Embryonic facial prominence (tissue), 1 donor: Measurements from ENCODE around the gene FAT1.

Source experiments
- DNase-seq: peaks from one replicate; pipeline ENCODE4 v3.0.0-alpha.2; 2016; ENCODE audit errors: extremely low spot score

Gene FAT1

GRCh38 chr4:186651624-186652023, 72.0 kb downstream of the FAT1 start:
- no peak for DNase-seq

- DNase-seq = no peak
Measured at GRCh38 chr4:186651181-186651603, 72.5 kb downstream of the FAT1 start.

- DNase-seq = no peak
Measured at GRCh38 chr4:186650401-186651180, 73.1 kb downstream of the FAT1 start.

GRCh38 chr4:186647821-186648220, 75.8 kb downstream of the FAT1 start:
- DNase-seq = no peak

GRCh38 chr4:186644737-186645261, 78.9 kb downstream of the FAT1 start:
- DNase-seq = no peak

- DNase-seq = no peak
Measured at GRCh38 chr4:186644311-186644638, 79.4 kb downstream of the FAT1 start.

- DNase-seq = no peak
Measured at GRCh38 chr4:186643501-186644310, 80.0 kb downstream of the FAT1 start.

- no peak for DNase-seq
Measured at GRCh38 chr4:186642998-186643397, 80.7 kb downstream of the FAT1 start.

GRCh38 chr4:186642530-186642929, 81.1 kb downstream of the FAT1 start:
- DNase-seq = no peak

GRCh38 chr4:186634591-186635128, 89.0 kb downstream of the FAT1 start:
- no peak for DNase-seq

GRCh38 chr4:186633844-186634243, 89.8 kb downstream of the FAT1 start:
- no peak for DNase-seq

GRCh38 chr4:186630128-186630527, 93.5 kb downstream of the FAT1 start:
- DNase-seq = no peak

GRCh38 chr4:186628058-186628711, 95.5 kb downstream of the FAT1 start:
- DNase-seq = no peak

GRCh38 chr4:186627226-186627865, 96.3 kb downstream of the FAT1 start:
- no peak for DNase-seq

- DNase-seq = no peak
Measured at GRCh38 chr4:186624951-186625350, 98.7 kb downstream of the FAT1 start.

GRCh38 chr4:186623546-186623945, 100.1 kb downstream of the FAT1 start:
- DNase-seq = no peak

- DNase-seq = no peak
Measured at GRCh38 chr4:186622788-186623464, 100.7 kb downstream of the FAT1 start.

GRCh38 chr4:186621959-186622553, 101.6 kb downstream of the FAT1 start:
- no peak for DNase-seq

GRCh38 chr4:186619088-186619487, 104.6 kb downstream of the FAT1 start:
- no peak for DNase-seq

- no peak for DNase-seq
Measured at GRCh38 chr4:186617921-186618320, 105.7 kb downstream of the FAT1 start.

GRCh38 chr4:186607490-186607889, 116.2 kb downstream of the FAT1 start:
- DNase-seq = no peak
